HG03575 (cell line): ENCODE results near the gene CCDC57.
"Not testable (repeated sequence)": the region's sequence is repeated elsewhere in the genome, so short reads cannot be mapped to it uniquely, and the experiment has no call there.

Experiments
- ATAC-seq: cut with Tn5 transposase; IDR thresholded peaks from one replicate; pipeline ENCODE4 v1.9.1; 2021; ENCODE audit not compliant: unreplicated experiment, insufficient number of reproducible peaks, low FRiP score; ENCODE audit errors: extremely low read depth

The CCDC57 gene

DNA sequence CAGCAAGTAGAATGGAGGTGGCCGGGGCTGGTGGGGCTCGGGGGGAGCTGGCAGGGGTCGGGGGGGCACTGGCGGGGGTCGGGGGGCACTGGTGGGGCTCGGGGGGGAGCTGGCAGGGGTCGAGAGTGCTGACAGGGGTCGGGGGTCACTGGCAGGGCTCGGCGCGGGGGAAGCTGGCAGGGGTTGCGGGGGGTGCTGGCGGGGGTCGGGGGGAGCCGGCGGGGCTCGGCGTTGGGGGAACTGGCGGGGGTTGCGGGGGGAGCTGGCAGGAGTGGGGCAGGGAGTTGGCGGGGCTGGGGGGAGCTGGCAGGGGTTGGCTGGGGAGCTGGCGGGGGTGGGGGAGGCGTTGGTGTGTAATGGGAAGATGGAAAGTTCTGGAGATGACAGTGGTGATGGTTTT, 25.1 kb downstream of the CCDC57 start:
- no peak for ATAC-seq

DNA sequence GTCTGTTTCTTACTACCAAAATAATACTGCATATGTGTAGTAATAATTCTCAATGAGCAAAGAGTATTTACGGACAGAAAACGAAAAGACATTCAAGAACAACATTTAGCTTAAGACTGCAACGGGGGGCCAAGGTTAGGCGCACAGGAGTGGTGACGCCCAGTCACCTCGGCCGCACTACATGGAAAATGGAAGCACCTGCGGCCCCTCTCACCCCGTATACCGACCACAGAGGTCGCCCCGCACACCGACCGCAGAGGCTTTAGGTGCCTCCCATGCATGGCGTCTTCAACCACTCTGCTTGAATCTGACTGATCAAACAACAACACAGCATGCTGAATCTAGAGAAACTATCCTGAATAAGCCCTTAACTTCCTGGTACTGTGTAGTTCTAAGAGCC, 26.4 kb downstream of the CCDC57 start:
- no peak for ATAC-seq

DNA sequence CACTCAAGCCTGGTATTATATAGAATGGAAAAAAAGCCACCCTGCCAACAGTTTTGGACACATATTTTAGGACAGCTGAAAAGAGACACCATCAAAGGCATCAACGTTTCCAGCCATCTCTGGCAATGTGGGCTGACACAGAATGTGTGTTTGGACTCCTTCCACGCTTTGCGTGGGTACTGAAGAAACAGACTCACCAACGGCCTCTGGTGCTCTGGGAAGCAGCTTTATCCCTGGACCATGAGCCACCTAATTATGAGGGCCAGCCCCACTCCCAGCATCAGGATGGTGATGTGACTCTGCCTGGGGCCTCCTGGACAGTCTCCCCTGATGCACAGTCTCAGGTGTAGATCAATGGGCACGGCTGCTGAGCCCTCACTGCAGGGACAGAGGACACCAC, 27.9 kb downstream of the CCDC57 start:
- no peak for ATAC-seq

DNA sequence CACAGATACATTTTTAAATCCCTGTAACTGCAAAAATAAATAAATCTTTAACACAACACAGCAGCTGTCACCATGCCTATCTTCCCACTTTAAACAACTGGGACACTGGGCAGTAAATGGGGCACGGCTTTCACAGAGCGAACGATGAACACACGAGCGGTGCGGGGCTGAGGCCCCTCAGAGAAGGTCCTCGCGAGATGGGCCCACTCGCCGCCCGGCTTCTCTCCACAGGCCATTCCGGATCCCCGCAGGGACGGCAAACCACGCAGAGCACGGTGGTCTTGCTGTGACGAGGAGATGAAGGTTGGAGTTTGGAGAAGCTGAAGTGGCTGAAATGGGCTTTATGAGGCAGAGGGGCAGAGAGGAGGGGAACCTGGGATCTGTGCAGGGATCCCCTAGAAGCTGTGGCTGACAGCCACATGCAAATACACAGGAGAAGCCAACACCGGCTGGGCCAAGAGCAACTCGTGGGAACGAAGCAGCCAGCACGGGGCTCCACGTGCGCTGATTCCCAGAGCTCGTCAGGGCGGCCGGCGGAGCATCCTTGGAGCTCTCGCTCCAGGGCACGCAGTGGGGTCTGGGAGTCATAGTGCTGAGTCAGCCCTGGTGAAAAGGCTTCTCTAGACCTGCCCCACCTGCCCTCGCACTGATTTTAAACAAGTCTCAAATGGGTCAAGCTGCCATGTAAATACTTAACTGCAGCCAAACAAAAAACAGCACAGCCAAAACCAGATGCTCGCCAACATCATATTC, 31.7 kb downstream of the CCDC57 start:
- ATAC-seq, result no peak

DNA sequence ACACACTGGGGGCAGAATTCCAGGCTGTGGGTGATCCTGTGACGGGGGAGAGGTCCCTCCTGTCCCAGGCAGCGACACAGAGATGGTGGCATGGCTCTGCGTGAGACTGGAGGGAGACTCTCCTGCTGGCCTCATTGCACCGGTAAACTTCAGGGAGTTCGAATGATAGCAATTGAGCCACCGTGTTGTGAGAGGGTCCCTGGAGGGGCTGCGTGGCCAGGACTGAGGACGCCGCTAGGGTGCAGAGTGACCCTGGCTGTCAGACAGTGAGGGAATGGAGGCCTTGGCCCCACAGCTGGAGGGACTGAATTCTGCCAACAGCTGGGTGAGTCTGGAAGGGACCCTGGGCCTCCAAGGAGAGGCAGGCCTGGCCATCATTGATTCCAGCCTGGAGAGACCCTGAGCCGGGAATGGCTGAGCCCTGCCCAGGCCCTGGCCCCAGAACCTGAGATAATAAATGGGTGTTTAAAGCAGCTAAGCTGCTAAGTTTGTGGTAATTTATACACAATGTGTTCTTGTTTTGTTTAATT, 32.6 kb downstream of the CCDC57 start:
- ATAC-seq, result no peak

DNA sequence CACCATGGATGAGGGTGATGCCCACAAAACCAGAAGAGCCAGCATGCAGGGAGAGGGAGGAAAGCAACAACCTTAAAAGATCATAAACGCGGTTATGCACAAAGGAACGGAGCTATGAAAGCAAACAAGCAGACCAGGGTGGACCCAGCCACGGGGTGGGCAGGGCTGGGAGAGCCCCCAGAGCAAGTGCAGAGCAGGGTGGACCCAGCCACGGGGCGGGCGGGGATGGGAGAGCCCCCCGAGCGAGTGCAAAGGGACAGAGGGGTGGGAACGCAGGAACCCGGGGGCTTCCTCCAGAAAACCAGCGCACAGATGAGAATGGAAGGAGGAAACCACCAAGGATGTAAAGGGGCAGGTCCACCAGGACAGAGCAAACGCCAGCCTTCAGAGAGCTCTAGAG, 33.2 kb downstream of the CCDC57 start:
- no peak for ATAC-seq

DNA sequence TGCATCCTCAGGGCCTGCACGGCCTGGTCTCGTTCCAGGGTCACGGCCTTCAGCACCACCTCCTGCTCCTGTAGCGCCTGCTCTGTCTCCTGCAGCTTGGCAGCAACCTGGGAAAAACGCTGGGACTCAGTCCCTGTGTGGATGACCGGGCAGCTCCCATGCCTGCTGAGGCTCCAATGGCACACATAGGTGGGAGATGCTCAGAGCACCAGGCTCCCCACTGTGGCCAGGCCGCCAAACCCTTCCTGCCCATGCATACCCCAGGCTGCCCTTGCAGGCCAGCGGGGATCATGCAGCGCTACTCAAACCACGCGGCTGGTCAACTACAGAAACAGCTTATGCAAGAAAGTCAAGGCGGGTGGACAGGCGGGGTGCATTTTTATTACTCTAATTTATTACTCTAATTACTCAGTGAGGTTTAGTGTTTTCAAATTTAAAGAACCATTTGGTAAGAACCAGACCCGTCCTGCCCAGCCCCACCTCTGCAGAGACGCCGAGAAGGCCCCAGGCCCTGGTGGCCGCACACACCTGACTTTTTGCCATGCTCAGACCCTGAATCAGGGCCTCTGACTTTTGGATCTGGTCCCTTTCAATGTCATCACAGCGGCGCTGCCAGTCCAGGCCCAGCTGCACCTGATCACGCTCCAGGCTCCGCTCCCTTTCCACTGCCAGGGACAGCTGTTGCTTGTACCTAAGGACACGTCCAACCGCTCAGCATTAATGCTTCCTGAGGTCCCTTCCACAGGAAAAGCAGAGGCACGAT, 34.0 kb downstream of the CCDC57 start:
- ATAC-seq, result no peak

DNA sequence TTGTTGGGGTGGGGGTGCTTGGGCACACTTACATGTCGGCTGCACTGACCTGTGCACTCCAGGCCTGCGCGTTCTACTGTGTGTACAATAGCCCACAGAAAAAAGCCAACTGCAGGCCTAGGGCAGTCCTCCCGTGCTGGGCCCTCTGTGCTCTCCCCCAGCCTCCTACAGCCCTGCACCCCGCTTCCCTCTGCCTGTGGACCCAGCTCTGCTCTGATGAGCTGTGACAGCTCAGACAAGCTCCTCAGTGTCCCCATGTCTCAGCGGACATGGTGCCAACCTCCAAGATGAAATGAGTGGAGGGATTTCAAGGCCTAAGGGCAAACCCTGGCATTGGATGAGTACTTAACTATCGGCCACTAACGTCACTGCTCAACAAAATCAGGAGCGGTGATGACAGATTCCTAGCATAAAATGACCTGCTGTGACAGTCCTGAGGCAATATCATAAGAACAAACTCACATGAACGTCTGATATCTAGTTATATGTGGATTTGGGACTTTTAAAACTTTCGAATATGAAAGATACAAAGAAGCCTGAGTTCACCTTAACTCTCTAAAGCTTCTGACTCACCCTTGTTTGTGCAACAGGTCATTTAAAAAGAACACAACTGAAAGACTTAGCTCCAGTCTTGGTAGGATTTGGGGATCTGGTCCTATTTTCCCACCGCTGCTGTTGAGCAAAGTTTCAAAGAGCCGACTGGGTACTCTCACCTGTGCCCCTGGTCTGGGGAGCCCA, 34.7 kb downstream of the CCDC57 start:
- no peak for ATAC-seq

DNA sequence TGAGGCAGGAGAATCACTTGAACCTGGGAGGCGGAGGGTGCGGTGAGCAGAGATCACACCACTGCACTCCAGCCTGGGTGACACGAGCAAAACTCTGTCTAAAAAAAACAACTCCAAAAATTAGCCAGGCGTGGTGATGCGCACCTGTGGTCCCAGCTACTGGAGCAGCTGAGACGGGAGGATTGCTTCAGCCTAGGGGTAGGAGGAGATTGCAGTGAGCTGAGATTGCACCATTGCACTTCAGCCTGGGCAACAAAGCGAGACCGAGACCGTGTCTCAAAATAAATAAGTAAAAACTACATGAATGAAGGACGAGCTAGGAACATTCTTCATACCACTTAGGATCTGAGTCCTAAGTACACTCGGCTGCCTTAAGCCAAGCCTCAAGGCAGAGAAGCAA, 35.4 kb downstream of the CCDC57 start:
- no peak for ATAC-seq

DNA sequence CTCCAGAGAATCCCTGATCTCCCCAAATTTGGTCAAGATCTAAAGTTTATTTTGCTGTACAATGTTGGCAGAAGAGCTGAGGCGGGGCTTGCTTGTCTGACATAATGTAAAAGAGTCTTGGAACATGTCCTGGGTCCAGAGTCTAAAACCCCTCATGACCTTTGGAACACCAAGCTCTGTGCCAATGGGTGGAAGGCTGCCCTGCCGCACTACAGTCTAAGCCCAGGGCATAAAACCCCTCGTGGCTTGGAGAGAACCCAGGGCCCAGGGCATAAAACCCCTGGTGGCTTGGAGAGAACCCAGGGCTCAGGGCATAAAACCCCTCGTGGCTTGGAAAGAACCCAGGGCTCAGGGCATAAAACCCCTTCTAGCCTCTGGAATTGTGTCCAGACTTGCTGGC, 36.7 kb downstream of the CCDC57 start:
- ATAC-seq, result no peak

DNA sequence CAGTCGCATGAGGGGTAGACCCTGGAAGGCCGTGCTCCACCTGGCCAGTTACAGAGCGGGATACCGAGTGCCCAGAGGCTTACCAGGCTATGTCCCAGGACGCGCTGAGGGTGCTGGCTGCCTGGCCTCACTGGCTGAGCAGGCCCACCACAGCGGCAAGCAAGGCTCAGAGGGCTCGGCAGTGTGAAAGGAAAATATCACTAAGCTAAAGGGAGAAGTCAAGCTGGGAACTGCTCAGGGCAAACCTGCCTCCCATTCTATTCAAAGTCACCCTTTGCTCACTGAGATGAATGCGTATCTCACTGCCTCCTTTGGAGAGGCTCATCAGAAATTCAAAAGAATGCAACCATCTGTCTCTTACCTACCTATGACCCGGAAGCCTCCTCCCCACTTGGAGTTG, 37.4 kb downstream of the CCDC57 start:
- no peak for ATAC-seq

DNA sequence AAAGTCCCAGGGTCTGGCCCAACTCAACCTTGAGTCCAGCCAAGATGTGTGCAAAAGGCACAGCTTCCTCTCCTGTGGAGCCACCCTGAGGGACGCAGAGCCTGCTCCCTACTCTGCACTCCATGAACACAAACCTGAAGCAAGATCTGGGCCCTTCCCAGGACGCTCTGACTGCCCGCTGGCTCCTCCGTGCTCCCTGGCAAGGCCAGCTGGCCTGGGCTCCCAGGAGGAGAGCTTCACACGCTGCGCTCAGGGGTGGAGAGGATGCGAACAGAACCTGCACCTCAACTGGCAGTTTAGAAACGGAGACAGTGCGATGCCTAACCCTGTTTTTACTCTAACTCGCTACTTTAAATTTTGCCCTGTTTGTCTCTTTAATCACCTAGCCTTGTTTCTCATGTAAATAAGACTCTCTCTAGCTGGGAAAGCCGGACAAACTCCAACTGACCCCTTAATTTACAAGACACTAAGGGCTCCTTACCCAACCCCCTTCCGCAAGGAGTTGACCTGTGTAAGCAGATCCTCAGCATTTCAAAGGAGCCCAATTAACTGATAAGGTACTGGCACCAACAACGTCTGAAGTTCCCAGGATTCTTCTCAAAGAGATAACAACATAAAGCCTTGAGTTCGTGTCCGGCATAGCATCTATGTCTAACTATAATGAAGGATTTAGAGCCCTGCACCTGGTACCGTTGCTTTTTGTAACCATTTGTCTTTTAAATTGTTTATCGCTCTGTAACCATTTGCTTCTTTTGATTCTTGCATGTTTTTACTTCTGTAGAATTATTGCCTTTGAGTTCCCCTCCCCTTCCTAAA, 38.4 kb downstream of the CCDC57 start:
- not testable (repeated sequence) for ATAC-seq

DNA sequence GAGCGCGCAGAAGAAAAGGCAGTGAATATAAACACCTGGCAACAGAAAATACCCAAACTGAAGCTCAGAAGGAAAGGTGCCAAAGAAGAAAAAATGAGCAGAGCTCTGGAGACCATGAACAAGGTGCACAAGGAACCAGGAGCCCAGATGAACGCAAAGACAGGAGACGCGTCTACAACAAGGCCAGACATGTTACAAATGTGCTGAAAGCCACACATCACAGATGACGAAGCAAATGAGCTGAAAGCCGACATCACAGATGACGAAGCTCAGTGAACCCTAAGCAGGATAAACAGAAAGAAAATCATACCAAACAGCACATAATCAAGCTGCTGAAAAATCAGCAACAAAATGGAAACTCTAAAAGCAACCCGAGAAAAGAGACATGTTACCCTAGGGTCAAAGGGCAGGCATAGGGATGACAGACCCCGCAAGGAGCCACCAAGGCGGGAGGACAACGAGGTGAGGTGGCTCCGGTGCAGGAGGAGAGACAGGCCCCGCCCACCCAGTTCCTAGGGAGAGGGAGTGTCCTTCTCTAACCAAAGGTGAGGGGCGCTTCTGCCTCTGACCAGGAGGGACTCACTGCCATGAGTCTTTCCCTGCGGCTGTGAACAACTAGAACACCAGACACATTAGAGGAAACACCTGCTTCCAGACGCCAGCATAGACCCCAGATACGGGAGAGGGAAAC, 39.1 kb downstream of the CCDC57 start:
- ATAC-seq, result no peak

DNA sequence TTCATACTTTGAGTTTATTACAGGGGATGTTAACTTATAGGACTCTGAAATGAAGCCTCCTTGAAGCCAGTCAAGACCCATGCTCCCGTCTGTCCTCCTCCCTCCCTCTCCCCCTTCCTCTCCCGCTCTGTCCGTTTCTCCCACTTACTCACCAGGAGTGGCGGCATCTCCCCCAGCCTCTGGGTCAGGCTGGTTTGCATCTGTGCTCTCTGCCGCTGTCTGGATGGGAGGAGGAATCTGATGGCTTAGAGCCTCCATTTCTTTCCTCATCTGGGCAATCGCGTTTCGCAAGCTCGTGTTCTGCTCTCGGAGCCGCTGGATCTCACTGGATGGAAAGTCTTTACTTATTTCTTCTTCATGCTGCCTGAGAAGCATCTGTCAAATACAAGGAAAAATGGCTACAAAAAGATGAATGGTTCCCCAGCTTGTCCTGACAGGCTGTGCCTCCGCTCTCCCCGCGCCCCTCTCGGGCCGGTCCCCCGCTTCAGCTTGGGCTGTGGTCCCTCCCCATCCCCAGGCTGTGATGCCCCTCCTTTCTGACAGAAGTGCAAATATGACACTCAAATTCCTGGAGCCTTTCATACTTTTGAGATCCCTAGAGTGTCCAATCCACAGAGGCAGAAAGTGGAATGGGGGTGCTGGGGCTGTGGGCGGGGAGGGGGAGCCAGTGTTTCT, 40.0 kb downstream of the CCDC57 start:
- no peak for ATAC-seq

DNA sequence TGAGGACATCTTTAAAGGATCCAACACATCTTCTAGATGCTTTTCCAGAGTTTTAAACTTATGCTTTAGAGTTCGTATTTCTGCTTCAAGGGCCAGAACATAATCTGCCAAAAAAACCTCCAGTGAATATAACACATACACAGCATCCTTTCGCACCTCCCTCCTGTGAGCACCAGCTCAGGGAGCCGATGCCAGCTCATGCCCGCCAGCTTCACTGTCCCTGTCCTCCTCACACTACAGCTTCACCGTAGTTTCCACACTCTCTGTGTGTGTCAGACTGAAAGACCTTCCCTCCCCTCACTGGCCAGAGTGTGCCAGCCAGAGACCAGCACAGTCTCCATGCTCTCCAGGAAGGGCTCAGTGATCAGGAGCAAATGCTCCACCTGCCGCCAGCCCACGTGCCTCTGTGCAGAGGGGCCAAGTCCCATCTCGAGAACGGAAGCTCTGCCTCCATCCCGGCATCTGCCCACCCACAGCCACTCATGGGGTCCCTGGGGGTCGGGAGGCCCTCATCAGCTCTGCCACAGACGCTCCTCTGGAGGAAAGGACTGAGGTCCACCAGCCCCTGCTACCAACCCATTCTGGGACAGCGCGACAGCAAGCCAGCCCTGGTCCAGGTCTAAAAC, 40.8 kb downstream of the CCDC57 start:
- no peak for ATAC-seq

DNA sequence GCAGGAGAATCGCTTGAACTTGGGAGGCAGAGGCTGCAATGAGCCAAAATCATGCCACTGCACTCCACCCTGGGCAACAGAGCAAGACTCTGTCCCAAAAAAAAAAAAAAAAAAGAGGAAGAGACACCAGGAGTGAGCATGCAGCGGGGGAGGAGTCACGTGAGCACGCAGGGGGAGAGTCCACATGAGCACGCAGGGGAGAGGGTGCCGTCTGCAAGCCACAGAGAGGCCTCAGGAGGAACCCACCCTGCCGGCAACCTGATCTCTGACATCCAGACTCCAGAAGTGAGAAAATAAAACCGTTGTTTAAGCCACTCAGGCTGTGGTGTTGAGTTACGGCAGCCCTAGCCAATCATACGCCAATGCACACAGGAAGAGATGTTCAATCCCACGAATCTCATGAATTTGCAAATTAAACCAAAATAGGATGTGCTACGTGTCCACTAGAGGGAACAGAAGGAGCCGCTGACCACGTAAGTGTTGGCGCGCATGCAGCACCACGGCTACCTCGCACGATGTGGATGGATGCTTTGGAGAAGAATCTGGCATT, 42.2 kb downstream of the CCDC57 start:
- no peak for ATAC-seq

DNA sequence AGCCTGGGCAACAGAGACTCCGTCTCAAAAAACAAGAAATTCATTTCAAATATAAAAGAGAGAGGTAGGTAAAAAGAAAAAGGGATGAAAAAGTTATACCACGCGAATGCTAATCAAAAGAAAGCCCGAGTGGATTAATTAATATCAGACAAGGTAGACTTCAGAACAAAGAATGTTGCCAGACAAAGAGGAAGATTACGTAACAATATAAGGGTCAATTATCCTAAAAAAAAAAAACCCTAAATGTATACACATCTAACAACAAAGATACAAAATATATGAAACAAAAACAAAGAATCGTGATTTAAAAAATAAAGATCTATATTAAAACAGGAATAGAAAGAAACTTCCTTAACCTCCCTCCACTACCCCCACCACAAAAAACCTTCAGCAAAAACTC, 44.1 kb downstream of the CCDC57 start:
- ATAC-seq, result no peak
